GM18951 (cell line): Measurements from ENCODE around the gene LPP.

Experiments
- POLR2A ChIP-seq: IDR thresholded peaks from 4 replicates; pipeline ENCODE4 v1.6.1; 2011; ENCODE audit warnings: mild to moderate bottlenecking; ENCODE audit not compliant: insufficient read length, insufficient read depth; ENCODE audit errors: extremely low read depth
- in situ Hi-C: fragments of 300-500 bp; cut with MboI; formaldehyde crosslinking; loops from one replicate; pipeline ENCODE4 v1.12.0; 2022; ENCODE audit warnings: low sequenced_read_pairs, mixed read lengths, inconsistent platforms; ENCODE audit not compliant: unreplicated experiment

Gene LPP

DNA sequence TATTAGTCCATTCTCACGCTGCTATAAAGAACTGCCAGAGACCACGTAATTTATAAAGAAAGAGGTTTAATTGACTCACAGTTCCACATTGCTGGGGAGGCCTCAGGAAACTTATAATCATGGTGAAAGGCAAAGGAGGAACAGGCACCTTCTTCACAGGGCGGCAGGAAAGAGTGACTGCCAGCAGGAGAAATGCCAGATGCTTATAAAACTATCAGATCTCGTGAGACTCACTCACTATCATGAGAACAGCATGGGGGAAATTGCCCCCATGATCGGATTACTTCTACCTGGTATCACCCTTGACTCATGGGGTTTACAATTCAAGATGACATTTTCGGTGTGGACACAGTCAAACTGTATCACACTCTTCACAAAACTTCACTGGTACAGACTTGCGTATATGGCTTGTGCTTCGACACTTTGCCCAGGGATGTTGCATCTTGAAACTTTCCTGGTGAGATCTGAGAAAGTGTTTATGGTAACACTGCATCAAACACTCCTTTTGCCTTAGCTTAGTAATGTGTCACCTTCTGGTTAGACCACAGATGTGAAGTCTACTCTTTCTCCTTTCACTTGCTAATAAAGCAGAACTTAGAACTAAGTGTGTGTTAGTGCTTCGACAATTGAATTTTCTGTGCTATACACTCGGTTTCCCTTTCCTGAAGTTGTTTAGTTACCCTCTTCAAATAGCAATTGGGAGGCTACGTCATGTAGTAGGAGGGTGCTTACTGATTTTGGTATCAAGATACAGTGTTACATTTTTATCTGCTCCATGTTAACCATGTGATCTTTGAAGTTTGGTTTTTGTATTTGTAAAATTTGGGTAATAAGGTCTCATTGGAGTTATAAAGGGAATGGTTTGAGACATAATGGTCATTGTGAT is 185.7 kb downstream of the LPP start:
- in situ Hi-C loops = no loop called here
- no peak for TF ChIP-seq POLR2A

DNA sequence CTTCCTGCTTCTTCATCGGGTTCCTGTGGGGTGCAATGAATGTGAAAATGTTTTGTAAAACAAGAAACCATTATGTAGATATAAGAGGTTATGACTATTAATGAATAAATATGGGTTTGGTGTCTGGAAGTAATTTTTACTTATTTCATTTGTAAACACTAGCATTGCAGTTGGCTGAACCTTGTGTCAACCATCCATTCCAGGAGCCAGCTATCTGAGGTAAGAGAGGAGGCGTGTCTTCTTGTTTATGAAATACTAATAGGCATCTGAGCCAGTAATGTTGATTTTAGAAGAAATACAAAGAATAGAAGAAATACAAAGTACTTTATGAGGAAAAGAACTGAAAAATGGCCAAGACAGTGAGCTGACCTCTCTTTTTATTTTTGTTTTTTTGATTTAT is 187.5 kb downstream of the LPP start:
- in situ Hi-C loops = no loop called here
- no peak for TF ChIP-seq POLR2A

DNA sequence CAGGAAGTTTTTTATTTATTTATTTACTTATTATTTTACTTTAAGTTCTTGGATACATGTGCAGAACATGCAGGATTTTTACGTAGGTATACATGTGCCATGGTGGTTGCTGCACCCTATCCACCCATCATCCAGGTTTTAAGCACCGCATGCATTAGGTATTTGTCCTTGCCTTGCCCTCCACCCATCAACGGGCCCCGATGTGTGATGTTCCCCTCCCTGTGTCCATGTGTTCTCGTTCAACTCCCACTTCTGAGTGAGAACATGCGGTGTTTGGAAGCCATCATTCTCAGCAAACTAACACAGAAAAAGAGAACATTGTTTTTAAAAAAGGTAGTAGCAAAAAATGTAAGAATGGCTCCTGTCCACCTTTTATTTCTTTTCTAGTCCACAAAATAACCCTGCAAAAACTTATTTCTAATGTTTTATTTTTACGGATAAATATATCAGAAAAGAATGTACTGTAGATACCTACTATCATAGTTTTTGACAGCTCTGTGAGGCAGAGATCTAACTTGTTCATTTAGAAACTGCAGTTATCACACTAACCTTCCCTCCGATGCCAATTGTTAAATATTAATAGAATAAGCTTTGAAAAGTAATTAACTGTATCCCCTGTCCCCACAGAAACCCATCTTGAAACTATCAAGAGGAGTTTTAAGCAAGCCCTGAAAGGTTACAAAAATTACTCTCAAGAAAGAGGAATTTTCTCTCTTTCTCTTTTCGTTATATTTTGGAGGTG is 189.2 kb downstream of the LPP start:
- in situ Hi-C loops = no loop called here

DNA sequence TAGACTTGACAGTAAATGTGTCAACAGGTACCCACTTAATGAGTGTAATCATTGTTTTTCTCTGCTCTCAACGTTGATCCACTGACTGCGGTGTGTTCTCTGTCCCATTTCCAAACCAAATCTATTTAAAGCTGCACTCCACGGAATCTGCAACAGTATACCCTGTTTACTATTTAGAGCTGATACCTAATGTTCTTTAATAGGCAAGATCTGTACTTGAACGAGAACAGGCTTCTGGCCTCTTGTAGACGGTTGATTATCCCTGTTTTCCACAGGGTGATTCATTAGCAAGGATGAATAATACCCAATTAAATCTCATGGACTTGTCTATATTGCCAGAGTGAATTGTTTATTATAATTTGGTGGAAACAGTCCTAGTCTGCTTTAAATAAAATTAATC is 189.9 kb downstream of the LPP start:
- TF ChIP-seq POLR2A = no peak
- in situ Hi-C loops = no loop called here

More for the DNA sequence above, 189.2 kb downstream of the LPP start:
- no peak for TF ChIP-seq POLR2A

DNA sequence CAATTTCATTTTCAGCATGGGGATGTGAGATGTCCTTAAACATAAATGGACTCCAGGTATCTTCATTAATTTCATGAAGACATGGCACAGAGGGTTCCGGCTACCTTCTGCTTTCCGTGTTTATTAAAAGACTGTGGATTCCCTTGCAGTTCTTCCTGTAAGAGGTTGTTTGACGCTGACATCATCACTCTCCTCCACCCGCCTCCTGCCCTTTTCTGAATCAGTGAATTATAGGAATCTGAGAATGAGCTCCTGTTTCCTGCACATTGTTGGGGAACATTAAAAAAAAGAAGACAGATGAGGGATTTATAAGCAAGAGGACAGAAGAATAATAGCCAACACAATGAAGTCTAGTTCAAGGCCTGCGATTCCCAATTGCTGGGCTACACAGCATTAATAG is 191.3 kb downstream of the LPP start:
- in situ Hi-C loops = no loop called here
- no peak for TF ChIP-seq POLR2A

DNA sequence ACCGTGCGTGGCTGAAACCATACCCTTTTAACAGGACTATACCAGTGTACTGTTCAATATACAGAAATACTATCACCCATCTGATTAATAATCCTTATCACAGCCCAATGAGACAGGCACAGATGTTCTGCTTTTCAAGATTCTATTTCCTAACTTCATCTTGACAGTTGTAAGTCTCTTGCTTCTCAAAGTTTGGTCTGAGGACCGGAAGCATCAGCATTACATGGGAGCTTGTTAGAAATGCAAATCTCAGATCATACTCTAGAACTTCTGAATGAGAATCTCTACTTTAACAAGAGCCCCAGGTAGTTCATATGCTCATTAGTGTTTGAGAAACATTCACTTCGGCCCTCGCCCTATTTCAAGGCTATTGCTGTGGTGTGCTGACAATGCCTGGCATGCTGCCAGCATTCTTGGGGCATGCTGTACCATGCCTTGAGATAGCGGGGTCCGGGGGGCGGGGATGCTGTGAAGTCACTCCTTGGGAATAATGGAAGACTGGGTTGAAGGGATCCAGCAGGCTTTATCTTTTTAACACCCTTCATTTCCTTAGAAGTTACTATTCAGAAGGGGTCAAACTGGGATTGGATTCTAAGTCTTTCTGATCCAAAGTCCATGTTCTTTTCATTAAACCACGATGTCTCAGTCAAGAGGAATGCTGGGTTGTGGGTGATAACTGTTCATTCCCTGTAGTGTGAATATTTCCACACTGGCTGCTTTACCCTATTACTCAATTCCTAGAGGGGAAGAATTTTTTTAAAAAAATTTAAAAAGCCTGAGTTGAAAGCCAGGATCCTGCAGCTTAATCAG is 194.7 kb downstream of the LPP start:
- in situ Hi-C loops = no loop called here
- no peak for TF ChIP-seq POLR2A

DNA sequence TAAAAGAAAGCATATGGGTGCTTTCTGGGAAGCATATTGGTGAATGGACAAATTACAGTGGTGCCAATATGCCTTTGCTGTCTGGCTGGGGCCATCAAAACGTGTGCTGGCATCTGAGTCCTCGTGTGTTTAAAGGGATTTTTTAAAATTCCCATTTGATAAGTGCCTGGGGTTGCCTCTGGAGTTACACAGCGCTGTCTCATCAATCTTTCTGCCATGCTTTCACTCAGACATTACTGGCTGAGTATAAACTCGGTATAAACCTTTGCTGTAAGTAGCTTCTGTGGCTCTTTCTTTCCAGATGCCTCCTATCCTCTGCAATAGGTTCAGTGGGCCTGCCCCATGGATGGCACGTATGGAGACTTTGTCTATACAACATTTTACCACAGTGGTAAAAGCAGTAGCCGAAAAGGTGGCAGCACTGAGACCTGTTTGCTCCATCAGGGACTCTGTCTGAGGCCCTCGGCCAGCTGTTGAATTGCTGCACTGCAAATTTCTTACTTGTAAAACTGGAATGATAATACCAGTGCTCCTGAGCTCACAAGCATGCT is 195.5 kb downstream of the LPP start:
- TF ChIP-seq POLR2A = no peak
- in situ Hi-C loops = no loop called here

DNA sequence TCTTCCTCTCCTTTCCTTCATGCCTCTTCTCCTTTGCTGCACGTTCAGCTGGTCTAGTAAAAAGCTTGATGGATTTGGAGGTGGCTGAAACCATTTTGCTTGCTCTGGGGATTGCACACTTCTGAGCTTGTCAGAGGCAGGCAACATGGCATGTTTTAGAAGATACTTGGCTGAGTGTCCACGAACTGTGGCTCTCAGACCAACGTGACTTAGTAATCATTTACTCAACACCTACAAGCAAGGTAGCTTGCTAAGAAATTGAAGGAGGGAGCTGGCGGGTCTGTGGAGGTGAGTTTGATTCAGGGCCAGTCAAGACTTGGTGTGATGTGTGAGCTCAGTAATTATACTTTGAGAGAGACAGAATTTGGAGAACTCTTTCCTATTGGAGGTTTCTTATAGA is 196.0 kb downstream of the LPP start:
- in situ Hi-C loops = no loop called here
- no peak for TF ChIP-seq POLR2A

DNA sequence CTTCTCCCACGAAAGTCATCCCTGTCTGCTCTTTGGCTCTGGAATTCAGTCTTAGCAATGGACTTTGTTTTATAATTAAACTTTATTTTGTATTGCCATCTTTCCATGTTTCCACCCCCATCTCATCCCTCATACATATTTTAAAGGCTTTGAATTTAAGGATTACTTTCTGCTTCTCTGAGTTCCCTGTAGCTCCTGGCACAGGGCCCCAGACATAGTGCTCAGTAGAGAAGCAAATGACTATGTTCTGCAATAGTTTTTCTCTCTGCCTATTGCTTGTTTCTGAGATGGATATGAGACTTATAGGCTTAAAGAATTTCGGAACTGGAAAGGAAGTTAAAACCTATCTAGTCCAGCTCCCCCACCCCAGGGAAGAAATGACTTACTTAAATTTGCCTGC is 197.0 kb downstream of the LPP start:
- no peak for TF ChIP-seq POLR2A
- in situ Hi-C loops = no loop called here

DNA sequence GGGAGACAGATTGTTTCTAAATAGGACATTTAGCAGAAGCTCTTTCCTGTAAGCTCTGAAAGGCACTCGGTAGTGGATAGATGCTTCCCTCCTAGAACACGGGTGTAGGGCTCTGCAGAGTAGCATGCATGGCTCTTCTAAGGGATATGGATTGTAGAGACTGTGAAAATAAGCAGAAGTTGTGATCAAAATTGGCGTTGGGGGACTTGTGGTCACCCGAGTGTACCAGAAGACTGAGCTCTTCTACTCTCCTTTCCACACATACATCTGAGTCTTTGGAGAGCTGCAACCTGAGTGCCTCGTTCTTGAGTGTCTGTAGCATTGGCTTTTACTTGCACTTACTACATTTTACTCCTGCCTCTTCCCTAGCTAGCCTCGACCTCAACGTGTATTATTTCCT is 197.7 kb downstream of the LPP start:
- no peak for TF ChIP-seq POLR2A
- in situ Hi-C loops = no loop called here

DNA sequence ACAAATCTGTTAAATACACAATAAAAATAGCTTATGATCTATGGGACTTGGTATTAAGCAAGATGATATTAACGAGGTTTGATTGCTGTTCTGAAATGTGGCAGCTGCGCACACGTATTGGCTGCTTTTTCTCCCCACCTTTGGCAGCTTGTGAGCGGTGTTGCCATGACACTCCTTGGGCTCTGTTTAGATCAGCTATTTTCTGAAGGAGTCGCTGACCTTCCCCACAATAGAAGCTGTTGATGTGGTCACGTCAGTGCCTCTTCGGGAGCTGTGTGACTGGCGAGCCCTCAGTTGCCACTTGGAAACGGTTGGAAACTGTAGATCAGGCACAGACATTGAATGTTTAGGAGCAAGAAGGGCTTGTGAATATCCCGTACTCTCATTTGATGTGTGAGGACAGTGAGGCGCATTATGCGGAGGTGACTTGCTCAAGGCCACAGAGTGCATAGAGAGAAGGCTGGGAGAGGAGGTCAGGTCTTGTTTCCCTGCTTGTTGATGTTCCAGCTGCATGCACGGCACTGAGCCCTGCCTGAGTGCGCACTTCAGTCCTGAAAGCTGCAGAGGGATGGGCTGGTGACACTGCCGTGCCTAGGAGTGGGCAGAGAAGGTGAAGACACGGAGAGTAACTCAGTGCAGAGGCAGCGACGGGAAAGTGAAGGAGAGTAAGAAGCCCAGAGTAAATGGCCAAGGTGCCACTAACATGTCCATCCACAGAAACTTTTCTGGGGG is 198.4 kb downstream of the LPP start:
- no peak for TF ChIP-seq POLR2A
- in situ Hi-C loops = no loop called here

DNA sequence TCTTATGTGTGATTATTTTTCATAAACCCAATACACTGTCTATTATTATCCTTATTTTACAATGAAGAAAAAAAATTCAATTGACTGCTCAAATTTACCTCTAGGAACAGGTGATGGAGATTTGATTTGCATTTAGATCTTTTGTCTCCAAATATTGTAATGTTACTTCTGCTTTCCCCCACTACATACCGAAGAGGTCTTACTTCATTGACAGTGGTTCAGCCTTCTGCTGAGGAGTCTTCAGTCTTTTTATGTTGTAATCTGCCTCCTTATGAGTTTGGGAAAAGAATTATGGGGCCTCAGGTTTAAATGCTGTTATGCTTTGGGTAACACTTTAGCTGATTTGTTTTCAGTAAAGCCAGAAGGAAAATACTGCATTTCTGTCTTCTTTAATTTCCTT is 199.5 kb downstream of the LPP start:
- in situ Hi-C loops = no loop called here
- TF ChIP-seq POLR2A = no peak
